Activated CD4-positive, alpha-beta T cell treated with anti-CD3 and anti-CD28 coated beads for 24 hours (primary cell): ENCODE measurements around the gene SMIM5.

ENCODE experiments used
- DNase-seq, 2 donors: peaks; one replicate each; pipeline ENCODE4 v3.0.0-alpha.2; 2020; ENCODE audit warnings: low read depth in 2 of 2

SMIM5 gene

DNA sequence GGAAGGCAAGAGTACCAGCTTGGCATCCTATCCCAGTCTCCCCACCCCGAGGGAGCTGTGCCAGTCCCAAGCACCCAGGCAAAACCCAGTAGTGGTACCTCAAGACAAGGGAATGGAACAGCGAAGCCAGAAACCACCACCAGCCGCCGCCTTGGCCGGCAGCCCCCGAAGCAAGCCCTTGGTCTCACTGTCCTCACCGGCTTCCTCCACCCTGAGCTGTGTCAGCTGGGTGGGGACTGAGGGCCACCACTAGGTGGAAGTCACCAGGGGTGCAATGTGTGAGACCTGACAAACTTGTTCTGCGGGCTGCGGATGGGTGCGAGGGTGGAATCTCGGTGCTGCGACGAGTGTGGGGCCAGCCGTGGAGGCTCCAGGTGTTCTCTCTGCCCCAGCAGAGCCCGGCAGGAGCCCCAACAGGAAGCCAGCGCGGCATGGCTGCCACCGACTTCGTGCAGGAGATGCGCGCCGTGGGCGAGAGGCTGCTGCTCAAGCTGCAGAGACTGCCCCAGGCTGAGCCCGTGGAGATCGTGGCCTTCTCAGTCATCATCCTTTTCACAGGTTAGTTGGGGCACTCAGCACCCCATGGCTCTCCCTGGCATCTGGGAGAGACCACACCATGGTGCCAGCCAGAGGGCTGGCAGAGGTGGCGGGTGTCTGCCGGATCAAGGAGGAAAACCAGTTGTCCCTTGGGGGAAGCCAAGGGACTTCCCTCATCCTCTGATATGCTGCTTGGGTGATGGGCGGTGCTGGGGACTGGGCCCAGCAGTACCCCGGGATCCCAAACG, 6.7 kb downstream of the SMIM5 start:
- DNase-seq: no peak

DNA sequence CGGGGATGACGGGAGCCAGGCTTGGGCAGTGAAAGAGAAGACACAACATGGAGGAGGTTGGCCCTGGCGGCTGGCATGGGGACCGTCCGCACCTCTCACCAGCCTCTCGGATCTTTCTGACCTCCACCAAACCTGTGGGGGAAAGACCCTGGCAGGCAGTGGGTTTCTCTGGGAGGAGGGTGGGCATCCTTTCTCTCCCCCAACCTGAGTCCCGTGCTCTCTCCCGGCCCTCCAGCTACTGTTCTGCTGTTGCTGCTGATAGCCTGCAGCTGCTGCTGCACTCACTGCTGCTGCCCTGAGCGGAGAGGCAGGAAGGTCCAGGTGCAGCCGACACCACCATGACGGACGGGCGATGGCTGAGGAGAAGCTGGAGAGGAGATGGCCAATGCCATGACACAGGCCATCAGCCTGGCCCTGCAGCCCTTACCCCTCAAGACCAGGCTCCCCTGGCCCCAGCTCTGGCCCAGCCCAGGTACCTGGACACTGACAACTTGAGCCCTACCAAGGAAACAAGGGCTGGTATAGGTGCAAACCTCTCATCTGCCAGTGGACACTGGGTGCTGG, 7.4 kb downstream of the SMIM5 start:
- DNase-seq: no peak

DNA sequence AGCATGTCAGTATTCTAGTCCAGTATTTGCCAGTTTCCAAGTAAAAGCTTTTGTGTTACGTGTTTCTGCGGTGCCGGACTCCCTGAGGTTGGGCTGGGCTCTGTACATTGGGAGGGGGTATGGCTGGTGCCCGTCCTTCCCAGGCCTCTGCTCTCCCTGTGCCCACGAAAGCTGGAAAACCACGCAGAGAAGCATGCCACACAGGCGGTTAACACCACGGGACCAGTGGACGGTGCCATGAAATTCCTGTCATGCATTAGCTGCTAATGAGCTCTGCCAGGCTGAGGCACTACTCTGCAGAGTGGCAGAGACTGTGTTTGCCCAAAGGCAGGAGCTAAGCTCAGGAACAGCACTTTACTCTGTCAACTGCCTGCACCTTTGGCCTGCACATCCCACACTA, 8.1 kb downstream of the SMIM5 start:
- no peak for DNase-seq

DNA sequence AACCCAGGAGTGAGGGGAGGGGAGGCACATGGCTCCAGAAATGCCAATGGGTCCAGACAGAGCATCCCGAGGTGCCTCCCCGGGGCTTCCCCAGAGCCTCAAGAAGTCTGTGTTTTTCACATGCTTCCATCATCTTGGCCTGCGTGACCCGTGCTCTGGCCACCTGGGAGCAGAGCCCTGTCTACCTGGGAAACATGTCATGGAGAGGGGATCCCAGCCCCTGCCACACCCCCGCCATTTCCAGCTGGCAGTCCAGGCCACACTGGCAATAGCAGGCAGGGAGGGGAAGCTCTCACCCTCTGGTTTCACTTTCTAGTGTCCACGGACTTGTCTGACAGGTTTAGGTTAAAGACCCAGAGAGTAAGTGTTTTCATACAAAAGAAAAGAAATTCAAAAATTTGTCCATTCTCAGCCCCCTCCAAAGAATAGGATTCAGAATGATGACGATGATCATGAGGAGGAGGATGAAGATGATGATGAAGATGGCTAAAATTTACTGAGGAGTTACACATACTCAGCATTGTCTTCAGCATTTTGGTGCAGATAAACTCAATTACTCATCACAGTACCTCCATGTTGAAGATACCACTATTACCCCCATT, 9.0 kb downstream of the SMIM5 start:
- DNase-seq: no peak

DNA sequence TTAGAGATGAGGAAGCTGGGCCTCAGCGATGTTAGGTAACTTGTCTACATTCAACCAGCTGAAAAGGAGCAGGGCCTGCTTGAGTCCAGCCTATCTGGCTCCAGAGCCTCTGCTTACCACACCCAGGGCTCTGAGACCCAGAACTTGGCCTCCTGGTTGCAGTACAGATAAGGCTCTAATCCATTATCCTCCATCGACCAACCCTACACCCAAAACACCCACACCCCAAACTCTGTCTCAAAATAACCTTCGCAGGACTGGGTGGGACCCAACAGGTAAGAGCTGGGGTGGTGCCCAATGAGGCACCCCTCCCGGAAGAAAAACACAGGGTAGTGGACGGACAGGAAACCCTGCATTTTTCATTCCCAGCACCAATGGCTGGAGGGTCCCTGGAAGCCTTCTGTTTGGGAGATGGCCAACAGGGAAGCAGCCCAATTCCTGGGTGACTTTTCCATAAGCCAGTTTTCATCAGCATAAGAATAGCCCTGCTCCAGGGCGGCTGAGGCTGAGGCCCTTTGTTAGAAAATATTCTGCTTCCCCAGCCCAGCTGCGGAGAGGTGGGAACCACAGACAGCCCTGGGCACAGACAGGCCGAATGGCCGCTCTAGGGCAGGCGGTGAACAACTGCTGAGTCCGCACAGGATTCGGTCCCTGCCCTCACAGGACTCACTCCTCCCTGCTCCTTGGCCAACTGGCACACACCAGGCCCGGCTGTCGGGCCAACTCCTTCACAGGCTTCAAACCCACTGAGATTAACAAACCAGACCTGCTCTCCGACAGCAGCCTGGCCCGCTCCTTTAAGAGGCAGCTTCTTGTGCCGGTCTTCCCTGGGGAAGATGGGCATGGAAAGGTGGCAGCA, 9.8 kb downstream of the SMIM5 start:
- DNase-seq: no peak

DNA sequence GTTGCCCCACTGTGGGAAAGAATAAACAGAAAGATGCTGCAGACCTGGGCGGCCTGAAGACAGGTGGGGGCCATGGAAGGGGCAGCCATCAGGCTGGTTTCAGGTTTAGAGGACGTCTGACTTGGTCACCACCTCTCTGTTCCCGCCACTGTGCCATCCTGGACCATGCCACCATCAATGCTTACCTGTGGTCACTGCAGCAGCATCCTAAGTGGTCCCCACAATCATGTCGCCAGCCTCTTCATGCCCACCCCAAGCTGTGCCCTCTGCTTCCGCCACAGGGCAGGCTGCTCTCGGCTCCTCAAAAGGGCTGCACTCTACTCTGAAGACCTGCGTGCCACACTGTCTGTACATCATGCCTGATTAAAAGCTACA, 10.4 kb downstream of the SMIM5 start:
- DNase-seq: no peak

DNA sequence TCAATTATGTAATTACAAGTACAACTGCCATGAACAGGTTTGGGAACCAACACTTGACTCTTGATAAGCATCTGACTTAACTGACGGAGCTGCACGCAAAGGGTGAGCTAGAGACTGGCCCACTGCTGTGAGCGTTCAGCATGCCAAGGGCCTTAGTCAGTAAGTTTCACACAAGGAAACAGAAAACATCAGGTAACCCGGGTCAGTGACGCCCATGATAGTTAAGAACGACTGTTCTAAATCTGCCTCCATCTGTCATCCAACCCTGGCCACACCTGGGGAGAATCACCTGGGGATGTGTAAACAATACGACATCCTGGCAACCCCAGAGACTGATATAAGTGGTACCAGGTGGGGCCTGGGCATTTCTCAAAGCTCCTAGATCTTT, 12.3 kb downstream of the SMIM5 start:
- DNase-seq: no peak

DNA sequence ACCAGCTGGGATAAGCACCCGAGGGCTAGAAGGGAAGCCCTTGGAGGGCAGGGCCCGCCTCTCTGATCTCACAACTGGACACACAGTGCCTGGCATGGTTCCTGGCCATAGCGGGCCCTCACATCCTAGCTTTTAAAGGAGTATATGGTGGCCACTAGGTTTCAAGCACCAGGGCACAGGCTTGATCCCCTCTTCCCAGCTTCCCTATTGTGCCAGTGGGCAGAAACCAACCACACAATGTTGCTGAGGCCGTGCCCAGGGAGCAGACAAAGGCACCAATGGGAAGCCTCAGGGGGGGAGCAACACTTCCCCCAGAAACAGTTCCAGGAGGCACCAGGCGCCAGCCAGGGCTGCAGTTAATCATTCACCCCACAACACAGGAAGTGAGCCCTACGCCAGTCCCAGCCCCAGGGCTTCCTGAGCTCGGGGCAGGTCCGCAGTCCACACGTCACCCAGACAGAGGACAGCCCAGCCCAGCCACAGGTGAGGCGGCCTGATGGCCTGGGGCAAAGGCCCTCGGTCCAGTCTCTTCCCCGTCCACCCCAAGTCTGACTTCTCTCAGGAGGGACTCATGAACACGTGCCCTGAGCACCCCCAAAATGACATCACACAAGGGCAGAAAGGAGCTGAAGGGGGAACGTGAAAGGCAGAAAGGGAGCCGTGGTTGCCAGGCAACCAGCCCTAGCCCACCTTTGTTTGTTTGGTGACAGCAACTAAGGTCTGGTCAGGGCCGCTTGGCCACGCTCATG, 12.8 kb downstream of the SMIM5 start:
- no peak for DNase-seq

DNA sequence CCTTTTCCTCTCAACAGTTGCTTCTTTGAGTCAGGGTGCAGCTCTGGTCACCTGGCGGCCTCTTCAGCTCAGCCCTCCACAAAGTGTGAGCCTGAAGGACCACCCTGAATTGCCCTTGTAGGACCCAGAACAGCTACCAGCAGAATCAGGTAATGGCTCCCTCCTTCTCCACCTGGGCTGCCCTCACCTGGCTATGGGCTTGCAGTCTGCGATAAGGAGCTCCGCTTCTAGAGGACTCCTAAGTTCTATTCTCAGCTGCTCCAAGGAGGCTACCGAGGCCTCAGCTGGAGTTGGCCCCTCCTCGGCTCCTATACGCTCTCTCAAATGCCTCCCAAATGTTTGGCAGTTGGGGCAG, 13.4 kb downstream of the SMIM5 start:
- no peak for DNase-seq

DNA sequence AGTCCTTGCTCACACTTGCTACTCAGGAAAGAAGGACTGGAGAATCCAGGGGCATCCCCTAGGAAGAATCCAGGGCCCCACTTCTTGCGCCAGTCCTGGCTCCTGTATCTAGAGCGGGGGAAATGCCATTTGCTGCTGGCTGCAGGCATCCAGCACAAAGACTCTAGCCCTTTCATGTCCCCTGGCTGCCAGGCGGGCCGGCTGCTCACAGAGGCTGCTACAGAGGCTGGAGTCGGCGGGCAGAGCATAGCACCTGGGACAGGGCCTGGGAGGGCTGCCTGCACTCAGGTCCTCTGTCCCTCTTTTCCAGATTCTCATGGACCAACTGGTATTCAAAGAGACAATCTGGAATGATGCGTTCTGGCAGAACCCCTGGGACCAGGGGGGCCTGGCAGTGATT, 13.8 kb downstream of the SMIM5 start:
- DNase-seq: no peak

DNA sequence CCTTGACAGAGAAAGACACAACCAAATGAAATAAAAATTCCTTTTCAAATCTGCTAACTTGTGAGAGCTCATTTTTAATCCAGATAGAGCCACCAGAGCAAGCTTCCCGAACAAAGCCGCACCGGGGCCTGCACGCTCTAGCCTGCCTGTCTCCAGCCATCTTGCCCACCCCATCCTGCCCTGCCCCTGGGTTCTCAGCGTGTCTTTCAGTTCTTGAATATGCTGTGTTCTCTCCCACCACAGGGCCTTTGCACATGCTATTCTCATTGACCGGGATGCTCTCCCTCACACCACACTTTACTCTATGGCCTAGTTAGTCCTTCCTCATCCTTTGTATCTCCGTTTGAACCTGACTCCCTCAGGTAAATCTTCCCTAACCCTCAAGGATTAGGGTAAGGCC, 14.7 kb downstream of the SMIM5 start:
- no peak for DNase-seq

DNA sequence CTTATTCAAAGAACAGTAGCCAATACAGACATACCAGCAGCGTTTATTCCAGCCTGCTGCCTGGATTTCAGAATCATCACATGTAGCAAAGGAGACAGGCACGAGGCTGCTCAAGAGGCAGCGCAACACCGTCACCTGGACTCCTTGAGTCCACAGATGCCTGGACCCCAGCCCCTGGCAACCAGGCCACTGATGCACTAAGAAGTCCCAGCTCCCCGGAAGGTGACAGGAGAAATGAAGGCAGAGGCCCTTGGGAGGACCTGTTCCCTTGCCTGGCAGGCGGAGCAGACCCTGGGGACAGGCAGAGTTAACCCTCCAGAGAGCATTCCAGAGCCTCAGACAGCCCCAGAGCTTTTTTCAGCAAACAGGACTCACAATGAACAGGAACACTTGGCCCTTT, 16.5 kb downstream of the SMIM5 start:
- no peak for DNase-seq

DNA sequence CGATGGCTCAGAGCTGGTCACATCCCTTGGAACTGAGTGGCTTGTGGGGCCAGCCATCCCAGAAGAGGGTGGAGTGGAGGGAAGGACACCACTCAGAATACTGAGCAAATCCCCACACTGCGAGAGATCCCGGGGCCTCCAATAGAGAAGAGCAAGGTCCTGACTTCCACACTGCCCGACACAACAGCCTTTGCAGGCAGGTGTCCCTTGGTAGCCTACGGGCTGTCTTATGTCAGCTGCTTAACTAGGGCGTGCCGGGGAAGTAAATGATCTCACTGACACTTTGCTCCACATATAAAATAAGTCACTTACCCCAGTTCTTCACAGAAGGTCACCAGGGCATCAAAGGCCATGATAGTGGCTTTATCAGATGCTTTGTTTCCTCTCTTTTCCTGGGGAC, 17.6 kb downstream of the SMIM5 start:
- DNase-seq: no peak

DNA sequence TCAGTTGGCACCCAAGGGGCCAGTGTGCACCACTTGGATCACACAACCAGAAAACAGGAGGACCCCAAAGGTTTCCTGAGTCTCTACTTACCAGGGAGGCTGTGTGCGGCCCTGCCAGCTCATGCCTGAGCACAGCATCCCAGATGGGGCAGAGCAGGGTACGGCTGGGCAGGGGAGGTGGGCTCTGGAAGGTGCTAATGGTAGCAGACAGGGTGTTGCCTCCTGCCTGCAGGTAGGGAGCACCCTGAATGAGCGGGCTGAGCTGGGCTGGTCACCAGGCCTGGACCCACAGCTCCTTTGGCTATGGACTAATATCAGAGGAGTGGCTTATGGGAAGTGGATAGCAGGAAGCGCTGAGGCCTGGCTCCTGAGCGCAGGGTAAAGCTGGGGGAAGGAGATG, 19.1 kb downstream of the SMIM5 start:
- no peak for DNase-seq

DNA sequence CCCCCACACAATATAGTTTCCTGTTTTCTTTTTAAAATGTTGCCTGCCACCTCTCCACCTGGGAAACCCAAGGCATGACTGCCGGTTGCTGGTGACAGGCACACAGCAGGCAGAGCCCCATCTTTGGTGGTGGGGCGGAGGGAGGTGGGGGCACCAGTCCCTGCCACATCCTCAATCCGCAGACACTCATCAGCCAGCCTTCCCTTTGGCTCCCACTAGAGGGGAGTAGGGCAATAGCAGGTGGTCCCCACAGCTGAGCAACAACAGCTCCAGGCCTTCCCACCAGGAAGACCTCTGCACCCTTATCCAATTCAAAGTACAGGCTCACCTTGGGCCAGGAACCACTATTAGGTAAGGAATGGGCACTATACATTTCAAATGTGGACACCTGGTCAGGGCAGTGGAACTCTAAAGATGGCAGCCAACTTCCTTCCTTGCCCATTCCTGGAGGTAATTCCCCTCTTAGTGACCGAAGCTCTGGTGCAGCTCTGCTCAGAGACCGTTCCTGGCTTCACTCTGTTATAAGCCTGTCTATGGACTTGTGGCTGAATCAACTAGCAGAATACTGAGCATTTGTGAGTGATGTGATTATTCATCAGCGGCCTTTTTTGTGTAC, 19.8 kb downstream of the SMIM5 start:
- no peak for DNase-seq

DNA sequence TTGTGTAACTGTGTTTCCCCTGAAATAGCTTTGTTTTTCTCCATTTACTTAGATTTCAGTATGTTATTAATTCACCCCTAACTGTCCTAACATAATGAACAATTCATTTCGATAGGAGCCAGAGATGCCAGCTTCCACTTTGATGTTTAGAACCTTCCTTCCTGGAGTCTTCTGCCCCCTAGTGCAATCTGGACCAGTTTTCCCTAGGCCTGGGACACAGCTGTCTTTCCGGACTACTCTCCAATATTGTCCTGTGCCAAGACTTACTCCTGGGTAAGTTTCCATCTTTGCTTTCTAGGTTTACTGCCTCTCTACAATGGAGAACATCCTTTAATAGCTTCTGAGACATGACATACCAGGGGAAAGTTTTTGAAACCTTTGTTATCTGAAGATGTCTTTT, 20.9 kb downstream of the SMIM5 start:
- no peak for DNase-seq

DNA sequence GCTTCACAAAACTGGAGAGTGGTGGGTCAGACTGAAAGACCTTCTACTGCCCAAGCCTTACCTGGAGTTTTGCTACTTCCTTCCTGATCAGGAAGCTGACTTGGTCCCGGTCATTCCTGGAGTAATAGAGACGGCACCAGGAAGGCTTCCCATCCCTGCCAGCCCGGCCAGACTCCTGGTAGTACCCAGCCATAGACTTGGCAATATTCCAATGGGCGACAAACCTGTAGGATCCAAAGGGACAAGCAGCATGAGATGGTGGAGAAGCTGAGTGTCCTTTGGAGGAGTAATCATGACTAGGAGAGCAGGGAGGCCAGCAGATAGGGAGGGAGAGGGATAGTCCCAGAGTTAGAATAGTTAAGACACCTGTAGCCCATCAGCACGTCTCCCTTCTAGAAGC, 25.0 kb downstream of the SMIM5 start:
- no peak for DNase-seq

DNA sequence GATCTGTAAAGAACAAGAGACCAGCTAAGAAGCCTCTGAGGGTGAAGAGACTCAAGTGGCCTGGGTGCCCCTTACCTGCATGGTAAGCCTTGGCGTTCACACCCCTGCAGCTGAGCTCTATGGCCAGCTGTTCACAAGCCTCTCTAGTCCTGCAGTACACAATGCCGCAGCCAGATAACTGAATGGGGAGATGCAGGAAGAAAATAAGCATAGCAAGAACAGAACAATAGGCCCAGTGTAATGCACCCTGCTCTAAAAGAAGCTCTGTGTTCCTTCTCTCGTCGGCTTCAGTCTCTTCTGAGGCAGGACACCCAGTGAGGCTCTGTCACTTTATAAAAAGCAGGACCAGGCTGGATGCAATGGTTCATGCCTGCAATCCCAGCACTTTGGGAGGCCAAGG, 28.3 kb downstream of the SMIM5 start:
- no peak for DNase-seq

DNA sequence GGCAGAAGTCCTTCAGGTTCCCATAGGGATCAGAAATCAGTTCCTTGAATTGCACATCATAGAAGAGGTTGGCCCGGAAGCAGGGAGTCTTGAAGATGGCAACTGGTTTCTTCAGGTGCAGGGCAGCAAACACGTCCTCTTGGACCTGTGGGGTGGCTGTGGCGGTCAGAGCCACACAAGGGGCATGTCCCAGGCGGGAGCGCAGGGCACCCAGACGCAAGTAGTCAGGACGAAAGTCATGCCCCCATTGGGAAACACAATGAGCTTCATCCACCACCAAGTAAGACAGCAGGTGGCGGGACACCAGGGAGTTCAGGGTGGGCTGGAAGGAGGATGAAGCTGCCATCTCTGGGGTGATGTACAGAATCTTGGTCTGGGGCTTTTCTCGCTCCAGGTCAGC, 29.3 kb downstream of the SMIM5 start:
- no peak for DNase-seq

DNA sequence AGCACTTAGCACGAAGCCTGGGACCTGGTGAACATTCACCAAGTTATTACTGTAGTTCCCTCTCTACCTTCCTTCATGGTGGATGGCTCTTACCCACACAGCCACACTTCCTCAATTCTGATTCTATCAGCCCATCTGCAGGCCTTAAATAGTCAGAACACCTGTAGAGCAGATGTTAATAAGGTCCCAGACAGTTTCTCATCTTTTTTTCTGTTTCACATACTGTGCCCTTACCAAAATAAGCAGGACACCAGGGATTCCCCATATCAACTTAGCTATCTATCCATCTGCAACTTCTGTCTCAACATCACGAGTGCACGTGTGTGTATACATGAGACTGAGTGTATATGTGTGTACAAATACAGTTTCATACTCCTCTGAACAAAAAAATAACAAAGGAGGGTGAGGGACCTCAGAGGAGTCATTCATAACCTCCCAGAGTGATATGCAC, 30.9 kb downstream of the SMIM5 start:
- no peak for DNase-seq

DNA sequence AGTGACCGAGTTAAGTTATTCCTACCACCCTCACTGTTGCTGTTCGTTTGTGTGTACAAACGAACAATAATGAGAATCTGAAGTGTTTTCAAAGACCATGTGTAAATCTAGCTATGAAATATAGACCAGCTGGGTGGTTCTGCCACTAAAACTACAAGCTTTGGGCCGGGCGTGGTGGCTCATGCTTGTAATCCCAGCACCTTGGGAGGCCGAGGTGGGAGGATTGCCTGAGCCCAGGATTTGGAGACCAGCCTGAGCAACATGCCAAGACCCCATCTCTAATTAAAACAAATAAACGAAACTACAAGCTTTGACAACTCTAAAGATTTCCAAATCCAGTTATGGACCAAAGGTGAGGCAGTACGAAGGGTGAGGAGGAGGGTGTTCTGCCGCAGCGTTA, 32.7 kb downstream of the SMIM5 start:
- DNase-seq: no peak
